SK-N-SH (cell line): ENCODE data around the gene SNX11. TPM values are rescaled to one million over a fixed set of nuclear protein-coding genes. Genes with fewer than 3 reads are reported as not detected.

ENCODE experiments used
- CTCF ChIA-PET: fragments of 300-600, 350-600 bp; formaldehyde crosslinking; extraction: SDS; loops from one replicate; lab custom pipeline; 2021; lab: Yijun Ruan, JAX
- POLR2A ChIA-PET: fragments of 350-600 bp; sonication (Branson Sonifier 250); formaldehyde crosslinking; extraction: SDS; loops from one replicate; lab custom pipeline; 2020; ENCODE audit warnings: antibody characterized with exemption, inconsistent platforms; lab: Yijun Ruan, JAX
- DNase-seq: peaks from one replicate; pipeline ENCODE4 v3.0.0; 2012
- H2AFZ ChIP-seq: fragments of 200-600 bp; sonication (generic); 2 replicates; pipeline ENCODE4 v1.8.1; 2016; ENCODE audit warnings: antibody characterized with exemption, mild to moderate bottlenecking, low read depth
- H3F3A ChIP-seq: fragments of 200-600 bp; sonication (generic); replicated peaks from 2 replicates; pipeline ENCODE3; 2016; ENCODE audit warnings: antibody characterized with exemption, mild to moderate bottlenecking; ENCODE audit not compliant: insufficient read depth
- H3K27ac ChIP-seq, 2 experiments: fragments of 200-500 bp in 1 of 2; fragments of 200-600 bp in 1 of 2; sonication (Bioruptor generic) in 1 of 2; sonication (generic), shearing (Covaris generic) in 1 of 2; 2 replicates each; pipeline versions ENCODE4 v1.5.1 to v1.6.1; 2014 to 2016; ENCODE audit warnings: low read depth in 2 of 2, inconsistent platforms in 1 of 2, low read length in 1 of 2, mild to moderate bottlenecking in 1 of 2, mixed read lengths in 1 of 2
- H3K27me3 ChIP-seq: fragments of 200-600 bp; sonication (generic), shearing (Covaris generic); 2 replicates; pipeline ENCODE4 v1.6.1; 2016; ENCODE audit warnings: mixed run types; ENCODE audit not compliant: insufficient read depth
- H3K36me3 ChIP-seq, 2 experiments: fragments of 200-500 bp in 1 of 2; fragments of 200-600 bp in 1 of 2; sonication (Bioruptor generic) in 1 of 2; sonication (generic) in 1 of 2; replicated peaks in 1 of 2; 2 replicates each; pipeline versions ENCODE3 to v1.5.1; 2014 to 2016; ENCODE audit warnings: low read length in 1 of 2, mild to moderate bottlenecking in 1 of 2; ENCODE audit not compliant: insufficient read depth in 2 of 2, control insufficient read depth in 1 of 2
- H3K4me1 ChIP-seq, 2 experiments: fragments of 200-500 bp in 1 of 2; fragments of 200-600 bp in 1 of 2; sonication (Bioruptor generic) in 1 of 2; sonication (generic), shearing (Covaris generic) in 1 of 2; 2 replicates each; pipeline versions ENCODE4 v1.5.1 to v1.6.1; 2014 to 2016; ENCODE audit warnings: low read depth in 1 of 2, low read length in 1 of 2, mixed run types in 1 of 2; ENCODE audit not compliant: insufficient read depth in 2 of 2, control insufficient read depth in 1 of 2
- H3K4me2 ChIP-seq: fragments of 200-600 bp; sonication (generic), shearing (Covaris generic); 2 replicates; pipeline ENCODE4 v1.6.1; 2017; ENCODE audit warnings: mixed run types
- H3K4me3 ChIP-seq, 2 experiments: fragments of 200-500 bp in 1 of 2; fragments of 200-600 bp in 1 of 2; sonication (Bioruptor generic) in 1 of 2; sonication (generic), shearing (Covaris generic) in 1 of 2; 2 replicates each; pipeline versions ENCODE4 v1.5.1 to v1.8.1; 2014 to 2016; ENCODE audit warnings: low read depth in 2 of 2, inconsistent platforms in 1 of 2, low read length in 1 of 2, mild to moderate bottlenecking in 1 of 2, mixed read lengths in 1 of 2, moderate library complexity in 1 of 2
- H3K79me2 ChIP-seq: fragments of 200-600 bp; sonication (generic); 2 replicates; pipeline ENCODE4 v1.8.1; 2017; ENCODE audit warnings: mild to moderate bottlenecking; ENCODE audit not compliant: insufficient read depth
- H3K9ac ChIP-seq: fragments of 200-600 bp; sonication (generic); 2 replicates; pipeline ENCODE4 v1.6.1; 2017; ENCODE audit warnings: mixed run types
- H3K9me2 ChIP-seq: fragments of 200-600 bp; sonication (generic); 2 replicates; pipeline ENCODE4 v1.6.1; 2017; ENCODE audit warnings: mixed run types
- H3K9me3 ChIP-seq: fragments of 200-600 bp; sonication (generic); 2 replicates; pipeline ENCODE4 v1.6.1; 2017; ENCODE audit warnings: mixed run types, mild to moderate bottlenecking, moderate library complexity
- H4K20me1 ChIP-seq: fragments of 200-600 bp; sonication (generic); 2 replicates; pipeline ENCODE4 v1.6.1; 2017; ENCODE audit warnings: mild to moderate bottlenecking, mixed run types; ENCODE audit not compliant: insufficient read depth
- EZH2phosphoT487 ChIP-seq: fragments of 200-600 bp; sonication (generic); IDR thresholded peaks from 2 replicates; pipeline ENCODE4 v1.6.1; 2017; ENCODE audit warnings: low read depth, mixed run types, mild to moderate bottlenecking, antibody characterized with exemption, moderate library complexity, borderline replicate concordance
- FOXJ3 ChIP-seq: sonication (generic); formaldehyde crosslinking; IDR thresholded peaks from 2 replicates; pipeline ENCODE4 v1.5.1; 2020; ENCODE audit warnings: mild to moderate bottlenecking, missing genetic modification reagents
- GABPA ChIP-seq: IDR thresholded peaks from 2 replicates; pipeline ENCODE4 v1.4.0; 2012; ENCODE audit warnings: low read depth, mild to moderate bottlenecking
- GATA2 ChIP-seq: sonication (generic); formaldehyde crosslinking; IDR thresholded peaks from 2 replicates; pipeline ENCODE4 v1.5.0; 2020; ENCODE audit warnings: mild to moderate bottlenecking, missing genetic modification reagents
- JUND ChIP-seq: IDR thresholded peaks from 2 replicates; pipeline ENCODE4 v1.4.0; 2012
- MEF2A ChIP-seq: IDR thresholded peaks from 2 replicates; pipeline ENCODE4 v1.4.0; 2012; ENCODE audit warnings: low read depth, borderline replicate concordance
- MXI1 ChIP-seq: IDR thresholded peaks from 2 replicates; pipeline ENCODE4 v1.6.1; 2012; ENCODE audit warnings: mild to moderate bottlenecking, low read depth, low read length, improper control_type of control experiment
- RAD21 ChIP-seq: IDR thresholded peaks from 2 replicates; pipeline ENCODE4 v1.6.1; 2012; ENCODE audit warnings: mild to moderate bottlenecking, low read length
- SMC3 ChIP-seq: IDR thresholded peaks from 2 replicates; pipeline ENCODE4 v1.6.1; 2012; ENCODE audit warnings: low read depth, low read length, improper control_type of control experiment
- TEAD4 ChIP-seq: IDR thresholded peaks from 2 replicates; pipeline ENCODE4 v1.4.0; 2012; ENCODE audit warnings: mild to moderate bottlenecking, borderline replicate concordance; ENCODE audit not compliant: insufficient read depth
- WGBS: methylation state at CpG from one replicate; pipeline ENCODE4 v1.1.6; 2017; ENCODE audit warnings: low lambda C conversion rate; 5-methylcytosine and 5-hydroxymethylcytosine counted together
- polyA plus RNA-seq, 3 experiments: library from polyadenylated mRNA; depleted of rRNA; stranded (reverse); fragments of >200 nt; gene quantifications; 2 replicates each; pipeline ENCODE4 v1.2.3, GENCODE V29; 2012
- TF ChIP-seq, protein P1 (sequence below): IDR thresholded peaks from 2 replicates; pipeline ENCODE4 v1.4.0; 2012; ENCODE audit warnings: low read depth, borderline replicate concordance
- TF ChIP-seq, protein P2 (sequence below): IDR thresholded peaks from 2 replicates; pipeline ENCODE4 v1.4.0; 2012; ENCODE audit warnings: low read depth, borderline replicate concordance
- TF ChIP-seq, protein P3 (sequence below): IDR thresholded peaks from 2 replicates; pipeline ENCODE4; 2012
- TF ChIP-seq, protein P4 (sequence below): fragments of 150-350 bp; IDR thresholded peaks from 2 replicates; pipeline ENCODE4 v1.6.1; 2016; ENCODE audit warnings: mild to moderate bottlenecking, low read depth, low read length
- TF ChIP-seq, protein P5 (sequence below): fragments of 200-600 bp; sonication (generic); IDR thresholded peaks from 2 replicates; pipeline ENCODE4 v1.6.1; 2017; ENCODE audit warnings: antibody characterized with exemption, mild to moderate bottlenecking, moderate library complexity

Gene SNX11
- polyA plus RNA-seq, 1 of the 3 experiments (the other 2 are of a cell fraction), result 19.0 TPM

DNA sequence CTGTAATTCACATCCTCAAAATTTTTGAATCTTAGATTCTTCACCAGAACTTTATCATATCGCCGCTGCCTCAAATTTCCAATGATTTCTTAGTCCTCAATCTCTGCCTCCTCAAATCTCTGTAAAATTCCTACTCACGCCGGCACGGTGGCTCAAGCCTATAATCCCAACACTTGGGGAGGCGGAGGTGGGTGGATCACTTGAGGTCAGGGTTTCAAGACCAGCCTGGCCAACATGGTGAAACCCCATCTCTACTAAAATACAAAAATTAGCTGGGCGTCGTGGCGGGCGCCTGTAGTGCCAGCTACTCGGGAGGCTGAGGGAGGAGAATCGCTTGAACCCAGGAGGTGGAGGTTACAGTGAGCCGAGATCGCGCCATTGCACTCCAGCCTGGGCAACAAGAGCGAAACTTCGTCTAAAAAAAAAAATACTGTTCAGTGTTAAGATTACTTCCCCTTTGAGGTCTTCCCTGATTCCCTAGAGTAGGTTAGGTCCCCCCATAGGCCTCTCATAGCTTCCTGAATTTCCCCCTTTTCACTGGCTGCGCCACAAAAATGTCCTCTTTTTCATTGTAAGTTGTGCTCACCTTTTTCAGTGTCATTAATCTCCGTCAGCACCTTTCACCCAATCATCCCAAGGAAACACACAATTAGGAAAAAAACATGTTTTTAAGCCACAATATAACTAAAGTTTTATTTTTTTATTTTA lies 5.4 kb upstream of the SNX11 start:
- Histone ChIP-seq H4K20me1 (peaks cover 31% of the 10 kb centered on the region), H3K9me2 (no peaks in the 10 kb centered on the region), H3K9ac (no peak overlapping the region; the same call in 1 of the 2 replicates), H2AFZ (0 out of 2 replicates have a peak overlapping the region, but pooled peaks have one; percentile 6), H3K27me3 (no peaks in the 10 kb centered on the region), H3K4me3 (peak overlapping the region in 1 of 2 experiments; percentile 66; a peak in 2 of 4 replicates), H3K36me3 (peaks cover 0 to 12% of the 10 kb centered on the region in 2 experiments), H3K79me2 (peaks cover 40% of the 10 kb centered on the region), H3F3A (peaks cover 31% of the 10 kb centered on the region), H3K4me1 (peaks cover 3 to 6% of the 10 kb centered on the region in 2 experiments; a peak in 2 of 4 replicates), H3K9me3 (no peaks in the 10 kb centered on the region), H3K27ac (no peak overlapping the region), H3K4me2 (no peak overlapping the region; the same call in 1 of the 2 replicates)
- ChIA-PET POLR2A (interaction anchor here (0.6 kb wide), 1 partner anchor 21 kb away, joined by 4 read pairs; no protein-coding TSS in a partner anchor), CTCF (interaction anchor here (1.0 to 14.8 kb wide), 2 partner anchors 21 to 34 kb away, joined by 3 to 241 read pairs; no protein-coding TSS in a partner anchor)
- no peak for TF ChIP-seq TEAD4
- no peak for TF ChIP-seq RAD21
- no peak for TF ChIP-seq GABPA
- no peak for TF ChIP-seq EZH2phosphoT487
- no peak for TF ChIP-seq MXI1
- TF ChIP-seq SMC3, result no peak
- TF ChIP-seq, protein P1, sequence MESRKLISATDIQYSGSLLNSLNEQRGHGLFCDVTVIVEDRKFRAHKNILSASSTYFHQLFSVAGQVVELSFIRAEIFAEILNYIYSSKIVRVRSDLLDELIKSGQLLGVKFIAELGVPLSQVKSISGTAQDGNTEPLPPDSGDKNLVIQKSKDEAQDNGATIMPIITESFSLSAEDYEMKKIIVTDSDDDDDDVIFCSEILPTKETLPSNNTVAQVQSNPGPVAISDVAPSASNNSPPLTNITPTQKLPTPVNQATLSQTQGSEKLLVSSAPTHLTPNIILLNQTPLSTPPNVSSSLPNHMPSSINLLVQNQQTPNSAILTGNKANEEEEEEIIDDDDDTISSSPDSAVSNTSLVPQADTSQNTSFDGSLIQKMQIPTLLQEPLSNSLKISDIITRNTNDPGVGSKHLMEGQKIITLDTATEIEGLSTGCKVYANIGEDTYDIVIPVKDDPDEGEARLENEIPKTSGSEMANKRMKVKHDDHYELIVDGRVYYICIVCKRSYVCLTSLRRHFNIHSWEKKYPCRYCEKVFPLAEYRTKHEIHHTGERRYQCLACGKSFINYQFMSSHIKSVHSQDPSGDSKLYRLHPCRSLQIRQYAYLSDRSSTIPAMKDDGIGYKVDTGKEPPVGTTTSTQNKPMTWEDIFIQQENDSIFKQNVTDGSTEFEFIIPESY, result no peak
- TF ChIP-seq JUND, result no peak
- WGBS, result 92% methylated on average over 19 of the region's 19 CpGs
- no peak for DNase-seq

DNA sequence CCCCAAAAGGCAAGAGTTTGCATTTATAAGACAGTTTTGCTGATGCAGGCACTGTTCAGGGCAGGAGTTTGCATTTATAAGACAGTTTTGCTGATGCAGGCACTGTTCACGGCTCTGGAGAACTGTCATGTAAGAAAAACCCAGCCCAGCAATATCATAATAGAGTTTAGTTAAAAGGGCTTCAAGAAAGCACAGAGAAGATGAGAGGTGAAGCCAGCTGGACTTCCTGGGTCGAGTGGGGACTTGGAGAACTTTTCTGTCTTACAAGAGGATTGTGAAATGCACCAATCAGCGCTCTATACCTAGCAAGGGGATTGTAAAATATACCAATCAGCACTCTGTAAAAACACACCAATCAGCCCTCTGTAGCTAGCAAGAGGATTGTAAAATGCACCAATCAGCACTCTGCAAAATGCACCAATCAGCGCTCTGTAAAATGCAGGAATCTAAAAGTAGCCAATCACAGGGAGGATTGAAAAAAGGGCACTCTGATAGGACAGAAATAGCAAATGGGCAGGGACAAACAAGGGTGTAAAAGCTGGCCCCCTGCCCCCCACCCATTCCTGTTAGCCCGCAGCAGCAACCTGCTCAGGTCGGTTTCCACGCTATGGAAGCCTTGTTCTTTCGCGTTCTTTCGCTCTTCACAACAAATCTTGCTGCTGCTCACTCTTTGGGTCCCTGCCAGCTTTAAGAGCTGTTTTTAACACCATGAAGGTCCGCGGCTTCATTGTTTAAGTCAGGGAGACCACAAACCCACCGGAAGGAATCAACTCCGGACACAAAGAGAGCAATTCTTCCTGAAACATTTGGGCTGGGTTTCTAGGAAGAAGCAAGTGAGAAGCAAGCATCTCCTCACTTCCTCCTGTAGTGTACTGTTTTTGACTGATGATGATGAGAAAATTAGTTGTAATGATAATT lies 4.5 kb upstream of the SNX11 start:
- Histone ChIP-seq H3K9me2 (no peaks in the 10 kb centered on the region), H3K27ac (no peak overlapping the region), H3K4me1 (peaks cover 3 to 6% of the 10 kb centered on the region in 2 experiments; a peak in 2 of 4 replicates), H3K9me3 (no peaks in the 10 kb centered on the region), H3K36me3 (peaks cover 0 to 12% of the 10 kb centered on the region in 2 experiments), H3K9ac (no peak overlapping the region), H4K20me1 (peaks cover 22% of the 10 kb centered on the region), H3K4me3 (no peak overlapping the region), H3F3A (peaks cover 31% of the 10 kb centered on the region), H2AFZ (0 out of 2 replicates have a peak overlapping the region, but pooled peaks have one; percentile 6), H3K27me3 (no peaks in the 10 kb centered on the region), H3K79me2 (peaks cover 36% of the 10 kb centered on the region), H3K4me2 (no peak overlapping the region)
- POLR2A ChIA-PET, result no interaction called here
- no peak for DNase-seq
- 82% methylated on average over 14 of the region's 14 CpGs for WGBS
- CTCF ChIA-PET, result interaction anchor here (6.7 to 14.8 kb wide), 2 partner anchors 22 to 77 kb away, joined by 46 to 241 read pairs; no protein-coding TSS in a partner anchor
- TF ChIP-seq, protein P2, sequence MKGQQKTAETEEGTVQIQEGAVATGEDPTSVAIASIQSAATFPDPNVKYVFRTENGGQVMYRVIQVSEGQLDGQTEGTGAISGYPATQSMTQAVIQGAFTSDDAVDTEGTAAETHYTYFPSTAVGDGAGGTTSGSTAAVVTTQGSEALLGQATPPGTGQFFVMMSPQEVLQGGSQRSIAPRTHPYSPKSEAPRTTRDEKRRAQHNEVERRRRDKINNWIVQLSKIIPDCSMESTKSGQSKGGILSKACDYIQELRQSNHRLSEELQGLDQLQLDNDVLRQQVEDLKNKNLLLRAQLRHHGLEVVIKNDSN, result no peak
- no peak for TF ChIP-seq GATA2 (CRISPR knock-in tag)
- TF ChIP-seq, protein P3, sequence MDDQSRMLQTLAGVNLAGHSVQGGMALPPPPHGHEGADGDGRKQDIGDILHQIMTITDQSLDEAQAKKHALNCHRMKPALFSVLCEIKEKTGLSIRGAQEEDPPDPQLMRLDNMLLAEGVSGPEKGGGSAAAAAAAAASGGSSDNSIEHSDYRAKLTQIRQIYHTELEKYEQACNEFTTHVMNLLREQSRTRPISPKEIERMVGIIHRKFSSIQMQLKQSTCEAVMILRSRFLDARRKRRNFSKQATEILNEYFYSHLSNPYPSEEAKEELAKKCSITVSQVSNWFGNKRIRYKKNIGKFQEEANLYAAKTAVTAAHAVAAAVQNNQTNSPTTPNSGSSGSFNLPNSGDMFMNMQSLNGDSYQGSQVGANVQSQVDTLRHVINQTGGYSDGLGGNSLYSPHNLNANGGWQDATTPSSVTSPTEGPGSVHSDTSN, result no peak
- no peak for TF ChIP-seq MEF2A
- no peak for TF ChIP-seq FOXJ3 (CRISPR knock-in tag)
- TF ChIP-seq, protein P4, sequence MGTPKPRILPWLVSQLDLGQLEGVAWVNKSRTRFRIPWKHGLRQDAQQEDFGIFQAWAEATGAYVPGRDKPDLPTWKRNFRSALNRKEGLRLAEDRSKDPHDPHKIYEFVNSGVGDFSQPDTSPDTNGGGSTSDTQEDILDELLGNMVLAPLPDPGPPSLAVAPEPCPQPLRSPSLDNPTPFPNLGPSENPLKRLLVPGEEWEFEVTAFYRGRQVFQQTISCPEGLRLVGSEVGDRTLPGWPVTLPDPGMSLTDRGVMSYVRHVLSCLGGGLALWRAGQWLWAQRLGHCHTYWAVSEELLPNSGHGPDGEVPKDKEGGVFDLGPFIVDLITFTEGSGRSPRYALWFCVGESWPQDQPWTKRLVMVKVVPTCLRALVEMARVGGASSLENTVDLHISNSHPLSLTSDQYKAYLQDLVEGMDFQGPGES, result no peak
- no peak for TF ChIP-seq SMC3
- TF ChIP-seq, protein P5, sequence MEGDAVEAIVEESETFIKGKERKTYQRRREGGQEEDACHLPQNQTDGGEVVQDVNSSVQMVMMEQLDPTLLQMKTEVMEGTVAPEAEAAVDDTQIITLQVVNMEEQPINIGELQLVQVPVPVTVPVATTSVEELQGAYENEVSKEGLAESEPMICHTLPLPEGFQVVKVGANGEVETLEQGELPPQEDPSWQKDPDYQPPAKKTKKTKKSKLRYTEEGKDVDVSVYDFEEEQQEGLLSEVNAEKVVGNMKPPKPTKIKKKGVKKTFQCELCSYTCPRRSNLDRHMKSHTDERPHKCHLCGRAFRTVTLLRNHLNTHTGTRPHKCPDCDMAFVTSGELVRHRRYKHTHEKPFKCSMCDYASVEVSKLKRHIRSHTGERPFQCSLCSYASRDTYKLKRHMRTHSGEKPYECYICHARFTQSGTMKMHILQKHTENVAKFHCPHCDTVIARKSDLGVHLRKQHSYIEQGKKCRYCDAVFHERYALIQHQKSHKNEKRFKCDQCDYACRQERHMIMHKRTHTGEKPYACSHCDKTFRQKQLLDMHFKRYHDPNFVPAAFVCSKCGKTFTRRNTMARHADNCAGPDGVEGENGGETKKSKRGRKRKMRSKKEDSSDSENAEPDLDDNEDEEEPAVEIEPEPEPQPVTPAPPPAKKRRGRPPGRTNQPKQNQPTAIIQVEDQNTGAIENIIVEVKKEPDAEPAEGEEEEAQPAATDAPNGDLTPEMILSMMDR, result no peak
